ENCODE data around the gene AKT1S1.

Gene AKT1S1

GRCh38 chr19:49883094-49883493 is 5.9 kb upstream of the AKT1S1 start:
- DNase-seq (ENCODE audit: low spot score): no peak

GRCh38 chr19:49882643-49883042 is 5.5 kb upstream of the AKT1S1 start:
- no peak for DNase-seq (ENCODE audit: low spot score)

DNA sequence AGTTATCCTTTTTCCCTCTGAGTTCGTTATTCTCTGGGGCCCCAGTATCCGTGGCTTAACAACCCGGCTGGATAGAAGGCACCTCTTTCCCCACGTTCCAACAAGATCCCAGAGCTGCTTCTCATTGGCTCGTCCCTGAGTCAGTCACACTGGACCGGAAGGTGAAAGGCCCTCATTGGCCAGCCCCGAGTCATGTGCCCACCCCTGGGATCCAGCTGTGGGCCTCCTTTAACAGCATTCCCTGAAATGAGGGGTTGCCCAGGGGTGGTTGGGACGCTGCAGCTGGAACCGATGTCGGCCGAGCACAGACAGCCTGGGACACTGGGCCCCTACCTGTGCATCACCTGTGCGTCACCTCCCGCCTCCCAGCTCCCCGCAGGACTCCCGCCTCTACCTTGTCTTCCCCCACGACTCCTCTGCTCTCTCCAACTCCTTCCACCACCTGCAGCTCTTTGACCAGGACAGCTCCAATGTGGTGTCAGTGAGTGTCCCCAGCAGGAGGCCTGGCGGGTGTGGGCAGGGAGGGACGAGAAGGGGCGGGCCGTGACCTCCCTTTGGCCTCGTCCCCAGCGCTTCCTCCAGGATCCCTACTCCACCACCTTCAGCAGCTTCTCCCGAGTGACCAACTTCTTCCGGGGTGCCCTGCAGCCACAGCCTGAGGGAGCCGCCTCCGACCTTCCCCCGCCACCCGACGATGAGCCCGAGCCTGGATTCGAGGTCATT is 4.7 kb upstream of the AKT1S1 start:
- DNase-seq (ENCODE audit: low spot score): no peak

DNA sequence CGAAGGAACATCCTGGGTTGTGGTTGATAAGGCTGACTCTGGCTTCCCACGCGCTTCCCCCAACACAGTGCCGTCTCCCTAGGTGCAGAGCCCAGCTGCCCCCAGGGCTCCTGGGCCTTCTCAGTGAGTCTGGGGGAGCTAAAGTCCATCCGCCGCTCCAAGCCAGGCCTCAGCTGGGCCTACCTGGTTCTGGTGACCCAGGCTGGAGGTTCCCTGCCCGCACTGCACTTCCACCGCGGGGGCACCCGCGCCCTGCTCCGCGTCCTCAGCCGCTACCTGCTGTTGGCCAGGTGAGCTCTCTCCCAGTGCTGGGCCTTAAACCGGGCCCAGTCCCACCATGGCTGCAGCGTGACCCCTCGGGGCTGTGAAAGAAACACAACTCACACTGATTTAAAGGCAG is 4.0 kb upstream of the AKT1S1 start:
- DNase-seq (ENCODE audit: low spot score): no peak

GRCh38 chr19:49880162-49880869 is 3.2 kb upstream of the AKT1S1 start:
- no peak for DNase-seq (ENCODE audit: low spot score)

DNA sequence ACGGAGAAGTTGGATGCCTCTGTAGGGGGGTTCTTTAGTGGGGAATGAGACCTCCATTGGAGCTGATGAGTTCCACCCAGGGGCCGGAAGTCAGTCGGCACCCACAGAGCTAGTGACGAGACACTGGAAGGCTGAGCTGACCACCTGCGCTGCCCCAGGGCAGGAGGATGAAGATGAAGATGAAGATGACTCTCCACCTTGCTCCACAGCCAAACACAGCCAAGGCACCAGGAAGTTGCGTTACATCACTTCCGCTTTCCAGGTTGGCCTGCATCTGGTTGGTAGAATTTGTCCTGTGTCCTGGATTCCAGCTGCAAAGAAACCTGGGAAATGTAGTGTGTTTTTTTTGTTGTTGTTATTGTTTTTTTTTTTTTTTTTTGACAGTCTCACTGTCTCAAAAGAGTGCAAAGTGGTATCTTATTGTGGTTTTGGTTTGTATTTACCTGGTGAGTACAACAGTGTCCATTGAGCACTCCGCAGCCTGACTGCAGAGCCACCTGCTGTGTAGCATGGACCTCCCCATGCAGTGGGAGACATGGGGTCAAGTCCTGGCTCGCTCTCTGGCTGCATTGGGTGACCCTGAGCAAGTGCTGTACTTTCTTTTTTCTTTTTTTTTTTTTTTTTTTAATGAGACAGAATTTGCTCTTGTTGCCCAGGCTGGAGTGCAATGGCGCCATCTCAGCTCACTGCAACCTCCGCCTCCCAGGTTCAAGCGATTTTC is 2.2 kb upstream of the AKT1S1 start:
- DNase-seq (ENCODE audit: low spot score): no peak

DNA sequence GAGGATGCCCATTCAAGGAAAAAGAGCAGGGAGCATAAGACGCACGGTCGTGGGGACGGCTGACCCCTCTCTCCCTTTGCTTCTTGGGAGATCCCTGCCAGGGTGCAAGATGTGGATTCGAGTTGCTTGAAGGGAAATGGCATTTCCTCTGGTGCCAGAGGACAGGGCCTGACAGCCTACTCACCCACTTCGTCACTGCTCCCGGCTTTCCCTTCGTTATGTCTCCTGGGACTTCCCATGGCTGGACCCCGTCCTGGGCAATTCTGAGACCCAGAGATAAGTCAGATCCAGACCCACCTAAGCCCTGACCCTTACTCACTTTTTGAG is 1.6 kb upstream of the AKT1S1 start:
- DNase-seq (ENCODE audit: low spot score): no peak

GRCh38 chr19:49877879-49878743 is 956 bp upstream of the AKT1S1 start:
- DNase-seq (ENCODE audit: low spot score): peak; percentile 90

DNA sequence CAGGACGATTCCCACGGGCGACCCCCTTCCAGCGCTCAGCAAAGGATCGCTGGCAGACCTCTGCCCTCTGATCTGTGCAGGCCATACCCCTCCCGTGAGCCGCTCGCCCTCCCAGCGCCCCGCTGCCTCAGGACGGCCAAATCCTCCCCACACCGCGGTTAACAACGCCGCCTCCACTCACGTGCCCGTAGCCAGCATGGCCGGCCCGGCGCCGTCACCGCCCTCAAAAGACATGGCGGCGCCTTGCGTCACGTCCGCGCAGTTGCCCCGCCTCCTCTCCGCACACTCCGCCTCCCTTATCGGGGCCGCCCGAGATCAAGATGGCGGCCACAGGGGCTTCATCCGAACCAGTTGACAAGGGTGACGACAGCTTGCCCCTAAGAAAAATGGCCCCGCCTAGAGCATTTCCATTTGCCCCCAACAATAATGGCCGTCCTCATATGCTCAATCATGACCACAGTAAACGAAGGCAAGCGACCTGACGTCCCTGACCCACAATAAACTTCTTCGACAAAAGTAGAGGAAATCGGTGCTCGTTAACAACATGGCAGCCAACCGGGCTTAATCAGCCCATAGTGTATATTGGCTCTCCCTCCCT is 634 bp downstream of the AKT1S1 start:
- DNase-seq (ENCODE audit: low spot score): peak; percentile 95

GRCh38 chr19:49875857-49876421 is 1.2 kb downstream of the AKT1S1 start:
- DNase-seq (ENCODE audit: low spot score): peak; percentile 57

DNA sequence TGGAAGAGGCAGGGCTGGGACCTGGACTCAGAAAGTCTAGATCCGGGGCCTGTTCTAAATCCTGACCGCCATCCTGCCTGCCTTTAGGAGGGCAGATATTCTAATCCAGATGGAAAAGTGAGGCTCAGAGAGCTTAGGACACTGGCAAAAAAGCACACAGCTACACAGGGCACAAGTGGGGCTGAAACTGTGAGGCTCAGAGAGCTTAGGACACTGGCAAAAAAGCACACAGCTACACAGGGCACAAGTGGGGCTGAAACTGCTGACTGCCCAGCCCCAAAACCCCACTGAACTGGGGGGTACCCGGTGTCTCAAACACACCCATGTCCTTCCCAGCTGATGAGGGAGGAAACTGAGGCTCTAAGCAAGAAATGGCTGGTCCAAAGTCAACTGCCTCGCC is 2.0 kb downstream of the AKT1S1 start:
- DNase-seq (ENCODE audit: low spot score): no peak

DNA sequence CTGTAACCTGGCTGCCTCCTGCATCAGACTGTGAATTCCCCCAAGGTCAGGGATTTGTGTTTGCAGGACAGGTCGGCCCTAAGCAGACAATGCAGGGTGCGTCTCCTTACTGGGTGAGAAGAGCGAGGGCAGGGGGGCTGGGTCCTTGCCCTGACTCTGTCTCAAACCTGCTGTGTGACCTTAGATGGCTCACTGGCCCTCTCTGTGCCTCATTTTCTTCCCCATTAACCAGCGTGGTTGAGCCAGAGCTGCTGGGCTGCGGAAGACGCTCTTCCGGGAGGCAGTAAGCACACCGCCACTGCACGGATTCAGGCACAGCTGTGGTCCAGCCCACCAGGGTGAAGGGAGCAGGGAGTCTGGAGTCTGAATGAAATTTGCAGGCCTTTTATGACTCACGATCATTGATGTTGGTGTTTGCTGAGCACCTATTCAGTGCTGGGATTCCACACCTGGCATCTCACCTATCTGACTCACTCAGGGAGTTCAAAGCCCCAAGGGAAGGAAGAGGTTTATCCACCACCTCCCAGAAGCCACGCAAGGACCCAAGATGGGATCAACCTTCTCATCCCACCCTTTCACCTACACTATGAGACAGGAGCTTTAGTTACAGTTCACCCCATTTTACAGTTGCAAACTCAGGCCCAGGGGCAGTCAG is 2.5 kb downstream of the AKT1S1 start:
- DNase-seq (ENCODE audit: low spot score): no peak

DNA sequence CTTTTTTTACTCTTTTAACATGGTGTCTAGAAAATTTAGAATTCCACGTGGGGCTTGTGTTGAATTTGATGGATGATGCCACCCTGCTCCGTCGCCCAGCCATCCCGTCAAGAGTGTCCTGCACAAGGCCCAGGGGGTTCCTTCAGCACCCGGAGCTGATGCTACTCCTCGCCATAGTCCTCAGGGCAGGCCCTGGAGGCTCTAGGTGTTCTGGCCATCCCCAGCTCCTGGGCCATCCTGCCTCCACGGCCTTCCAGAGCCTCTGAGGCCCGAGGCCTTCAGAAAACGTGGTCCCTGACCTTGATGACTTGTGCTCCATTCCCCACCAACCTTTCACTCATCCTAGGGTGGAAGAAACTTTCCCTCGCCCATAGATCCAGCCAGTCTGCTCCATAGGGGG is 3.3 kb downstream of the AKT1S1 start:
- no peak for DNase-seq (ENCODE audit: low spot score)

DNA sequence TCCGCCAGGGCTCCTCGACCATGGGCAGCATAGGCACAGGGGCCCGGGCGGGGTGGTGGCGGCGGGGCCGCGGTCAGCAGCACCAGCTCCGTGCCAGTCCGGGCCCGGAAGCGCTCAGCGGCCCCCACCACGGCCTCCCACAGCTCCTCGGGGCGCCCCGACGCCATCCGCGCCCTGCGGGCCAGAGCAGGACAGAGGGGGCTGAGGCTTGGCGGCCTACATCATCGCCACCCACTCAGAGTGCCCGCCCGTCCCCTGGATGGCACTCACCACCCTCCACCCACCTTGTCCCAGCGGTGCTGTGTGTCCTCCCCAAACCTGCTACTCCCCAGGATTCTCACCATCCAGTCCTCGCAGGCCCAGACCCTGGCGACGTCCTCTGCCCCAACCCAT is 4.0 kb downstream of the AKT1S1 start:
- DNase-seq (ENCODE audit: low spot score): no peak

DNA sequence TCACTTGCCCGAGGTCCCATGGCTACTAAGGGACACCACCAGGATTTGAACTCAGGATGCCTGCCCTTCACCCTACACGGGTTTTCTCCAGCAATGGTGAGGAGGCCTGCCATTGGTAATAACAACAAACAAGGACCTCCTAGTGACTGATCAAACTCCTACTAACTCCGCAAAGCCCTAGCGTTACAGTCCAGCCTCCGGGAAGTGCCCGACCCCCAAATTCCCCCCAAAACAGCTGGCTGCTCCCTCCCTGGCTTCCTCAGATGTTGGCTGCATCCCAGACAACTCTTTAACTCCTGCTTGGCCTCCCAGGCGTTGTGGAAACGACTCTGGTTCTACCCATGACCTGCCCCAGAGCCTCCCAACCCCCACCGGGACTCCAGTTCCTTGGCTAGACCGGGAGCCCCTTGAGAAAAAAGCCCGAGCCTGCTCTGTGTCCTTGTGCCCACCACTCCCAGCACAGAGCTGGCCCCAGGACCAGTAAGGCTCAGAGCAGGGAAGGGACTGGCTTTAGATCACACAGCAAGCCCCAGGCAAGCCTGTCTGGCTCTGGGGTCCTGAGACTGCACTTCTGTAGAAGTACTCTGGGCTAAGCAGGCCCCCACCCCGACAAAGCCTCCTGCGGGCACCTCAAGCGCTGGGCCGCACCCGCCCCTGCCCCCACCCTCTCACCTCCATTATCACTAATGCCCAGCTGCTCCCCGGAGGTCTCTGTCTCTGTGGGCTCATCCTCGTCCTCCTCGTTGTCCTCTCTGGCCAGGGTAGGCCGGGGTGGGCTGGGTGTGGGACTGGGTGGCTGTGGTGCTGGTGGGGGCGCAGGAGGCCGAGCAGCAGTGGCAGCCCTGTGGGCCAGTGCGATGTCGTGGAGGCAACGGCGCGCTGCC is 4.7 kb downstream of the AKT1S1 start:
- DNase-seq (ENCODE audit: low spot score): no peak

DNA sequence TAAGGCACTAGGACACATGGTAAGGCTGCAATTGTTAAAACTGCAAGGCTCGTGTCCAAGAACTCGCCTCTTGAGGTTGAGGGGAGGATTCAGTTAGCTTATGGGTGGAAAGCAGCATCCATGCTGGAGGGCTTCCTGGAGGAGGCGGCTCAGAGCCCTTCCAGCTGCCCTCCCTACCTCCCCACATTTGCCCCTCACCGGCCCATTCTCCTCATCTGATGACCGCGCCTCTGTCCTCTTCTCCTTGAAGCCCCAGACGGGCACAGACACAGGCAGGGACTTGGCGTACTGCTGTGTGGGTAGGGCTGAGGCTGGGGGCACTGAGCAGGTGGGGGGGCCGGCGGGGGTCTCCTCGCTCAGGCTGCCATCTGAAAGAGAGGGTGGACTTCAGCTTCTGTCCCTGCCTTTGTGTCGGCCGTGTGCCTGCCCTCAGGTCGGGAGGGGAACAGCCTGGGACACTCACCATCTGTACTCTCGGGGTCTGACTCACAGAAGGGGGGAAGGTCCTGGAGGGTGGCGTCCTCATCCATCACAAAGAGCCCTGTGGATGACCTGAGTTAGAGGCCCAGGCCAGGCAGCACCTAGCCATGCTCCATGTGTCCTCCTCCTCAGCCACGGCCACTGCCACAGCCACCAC is 5.7 kb downstream of the AKT1S1 start:
- no peak for DNase-seq (ENCODE audit: low spot score)

- no peak for DNase-seq (ENCODE audit: low spot score)
Measured at GRCh38 chr19:49870309-49870901, 6.8 kb downstream of the AKT1S1 start.

DNA sequence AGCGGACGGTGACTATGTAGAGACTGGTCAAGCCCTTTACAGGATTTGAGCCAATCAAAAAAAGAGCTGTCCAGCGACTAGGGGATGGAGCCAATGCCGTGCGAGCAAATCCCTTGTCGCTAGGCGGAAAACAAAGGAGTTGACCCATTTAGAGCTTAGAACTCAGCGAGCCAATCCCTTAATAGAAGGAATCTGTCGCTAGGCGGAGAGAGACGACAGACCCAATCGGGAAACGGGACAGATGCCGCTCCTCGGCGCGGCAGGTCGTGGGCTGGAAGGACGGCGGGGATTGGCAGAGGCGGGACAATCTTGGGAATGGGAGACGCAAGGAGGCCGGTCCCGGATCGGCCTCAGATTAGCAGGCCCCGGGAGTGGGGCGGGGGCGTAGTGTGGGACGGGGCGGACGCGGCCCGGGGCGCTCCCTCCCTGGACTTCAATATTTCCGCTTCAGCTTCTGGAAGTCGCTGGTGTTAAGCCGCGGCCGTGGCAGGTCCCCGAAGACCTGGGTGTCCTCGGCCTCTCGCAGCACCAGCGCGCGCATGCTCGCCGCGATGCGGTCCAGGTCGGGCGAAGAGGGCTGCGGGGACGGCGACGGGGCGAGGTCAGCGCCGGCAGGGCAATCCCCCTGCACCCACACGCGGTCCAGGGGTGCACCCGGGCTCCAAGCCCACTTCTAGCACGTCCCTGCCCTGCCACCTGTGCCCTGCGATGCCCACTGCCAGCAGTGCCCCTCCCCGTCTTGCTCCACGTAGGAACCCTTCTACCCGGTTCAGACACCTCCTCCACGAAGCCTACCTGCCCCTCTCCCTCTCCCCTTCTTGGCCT is 7.5 kb downstream of the AKT1S1 start:
- peak; percentile 98 for DNase-seq (ENCODE audit: low spot score)
